H9 (cell line): ENCODE results near the gene PTPRN2. TPM values are rescaled to one million over a fixed set of nuclear protein-coding genes. Genes with fewer than 3 reads are reported as not detected.

Experiments used
- DNase-seq: peaks from one replicate; pipeline ENCODE4 v3.0.0-alpha.2; 2017
- H2AFZ ChIP-seq: one replicate; pipeline ENCODE4 v1.6.1; 2013; ENCODE audit warnings: mild to moderate bottlenecking, low read length, control low read depth, moderate library complexity
- H2AK5ac ChIP-seq: 2 replicates; pipeline ENCODE4 v1.6.1; 2013; ENCODE audit warnings: low read length, control low read depth, mixed read lengths; ENCODE audit not compliant: insufficient read length
- H2BK120ac ChIP-seq: one replicate; pipeline ENCODE4 v1.6.1; 2013; ENCODE audit warnings: low read depth, mild to moderate bottlenecking, low read length, control low read depth, inconsistent platforms; ENCODE audit not compliant: poor library complexity, severe bottlenecking
- H2BK12ac ChIP-seq: 2 replicates; pipeline ENCODE4 v1.6.1; 2013; ENCODE audit warnings: low read length, control low read depth, mixed read lengths, low read depth; ENCODE audit not compliant: insufficient read length
- H2BK15ac ChIP-seq: 2 replicates; pipeline ENCODE4 v1.6.1; 2013; ENCODE audit warnings: low read depth, low read length, control low read depth
- H2BK20ac ChIP-seq: one replicate; pipeline ENCODE4 v1.6.1; 2013; ENCODE audit warnings: low read depth, mild to moderate bottlenecking, low read length, control low read depth, inconsistent platforms; ENCODE audit not compliant: poor library complexity, severe bottlenecking
- H2BK5ac ChIP-seq: 2 replicates; pipeline ENCODE4 v1.6.1; 2013; ENCODE audit warnings: low read length, control low read depth, mixed read lengths; ENCODE audit not compliant: insufficient read length
- H3K14ac ChIP-seq: 2 replicates; pipeline ENCODE4 v1.6.1; 2013; ENCODE audit warnings: low read length, control low read depth; ENCODE audit not compliant: insufficient read depth
- H3K18ac ChIP-seq: 2 replicates; pipeline ENCODE4 v1.6.1; 2013; ENCODE audit warnings: low read depth, mild to moderate bottlenecking, mixed read lengths, low read length, control low read depth; ENCODE audit not compliant: insufficient read length
- H3K23ac ChIP-seq: 2 replicates; pipeline ENCODE4 v1.6.1; 2013; ENCODE audit warnings: low read length, control low read depth, mixed read lengths, low read depth; ENCODE audit not compliant: insufficient read length
- H3K23me2 ChIP-seq: 2 replicates; pipeline ENCODE4 v1.6.1; 2013; ENCODE audit warnings: low read depth, mild to moderate bottlenecking, mixed read lengths, low read length, control low read depth; ENCODE audit not compliant: insufficient read length, poor library complexity, severe bottlenecking
- H3K27ac ChIP-seq: 2 replicates; pipeline ENCODE4 v1.5.1; 2013; ENCODE audit warnings: low read length, control low read depth, mixed read lengths, low read depth; ENCODE audit not compliant: insufficient read length
- H3K27me3 ChIP-seq: 2 replicates; pipeline ENCODE4 v1.6.1; 2013; ENCODE audit warnings: low read length, control low read depth, inconsistent platforms; ENCODE audit not compliant: insufficient read depth
- H3K4ac ChIP-seq: 2 replicates; pipeline ENCODE4 v1.6.1; 2013; ENCODE audit warnings: low read depth, mild to moderate bottlenecking, control low read depth, inconsistent platforms, low read length, moderate library complexity
- H3K4me1 ChIP-seq: 2 replicates; pipeline ENCODE4 v1.6.1; 2013; ENCODE audit warnings: low read length, control low read depth, inconsistent platforms; ENCODE audit not compliant: insufficient read depth
- H3K4me2 ChIP-seq: 2 replicates; pipeline ENCODE4 v1.6.1; 2013; ENCODE audit warnings: low read length, control low read depth, mixed read lengths; ENCODE audit not compliant: insufficient read length, insufficient read depth
- H3K56ac ChIP-seq: 2 replicates; pipeline ENCODE4 v1.6.1; 2013; ENCODE audit warnings: low read depth, mild to moderate bottlenecking, mixed read lengths, low read length, control low read depth; ENCODE audit not compliant: insufficient read length
- H3K79me1 ChIP-seq: 2 replicates; pipeline ENCODE4 v1.6.1; 2013; ENCODE audit warnings: low read depth, mild to moderate bottlenecking, moderate library complexity, low read length, control low read depth, inconsistent platforms; ENCODE audit not compliant: insufficient read depth, poor library complexity, severe bottlenecking
- H3K79me2 ChIP-seq: 2 replicates; pipeline ENCODE4 v1.6.1; 2013; ENCODE audit warnings: low read length, control low read depth, inconsistent platforms; ENCODE audit not compliant: insufficient read depth
- H3K9ac ChIP-seq: 2 replicates; pipeline ENCODE4 v1.6.1; 2013; ENCODE audit warnings: low read length, control low read depth, mixed read lengths; ENCODE audit not compliant: insufficient read length; ENCODE audit errors: extremely low read depth
- H3K9me3 ChIP-seq: one replicate; pipeline ENCODE4 v1.6.1; 2013; ENCODE audit warnings: low read depth, low read length, inconsistent platforms; ENCODE audit not compliant: control insufficient read depth
- H3T11ph ChIP-seq: one replicate; pipeline ENCODE4 v1.6.1; 2013; ENCODE audit warnings: mild to moderate bottlenecking, low read length, control low read depth, inconsistent platforms
- H4K20me1 ChIP-seq: one replicate; pipeline ENCODE4 v1.6.1; 2013; ENCODE audit not compliant: control insufficient read depth, insufficient read length, insufficient read depth
- H4K5ac ChIP-seq: 2 replicates; pipeline ENCODE4 v1.6.1; 2013; ENCODE audit warnings: low read depth, mild to moderate bottlenecking, mixed read lengths, low read length, control low read depth; ENCODE audit not compliant: insufficient read length
- H4K8ac ChIP-seq: replicated peaks from 2 replicates; pipeline ENCODE4 v1.6.1; 2013; ENCODE audit warnings: low read length, control low read depth, mixed read lengths, low read depth; ENCODE audit not compliant: insufficient read length
- H4K91ac ChIP-seq: 2 replicates; pipeline ENCODE4 v1.6.1; 2013; ENCODE audit warnings: low read depth, mild to moderate bottlenecking, moderate library complexity, mixed read lengths, low read length, control low read depth; ENCODE audit not compliant: insufficient read length
- H3K27ac Mint-ChIP-seq, 3 experiments: 2 replicates in 2 of 3; 3 replicates in 1 of 3; pipeline ENCODE4 v1.8.0; 2020 to 2021; ENCODE audit warnings: mixed read lengths in 3 of 3, mild to moderate bottlenecking in 1 of 3, moderate library complexity in 1 of 3
- H3K27me3 Mint-ChIP-seq: 2 replicates; pipeline ENCODE4 v1.8.0; 2021; ENCODE audit warnings: low read depth, mild to moderate bottlenecking, moderate library complexity, mixed read lengths
- H3K36me3 Mint-ChIP-seq, 3 experiments: 2 replicates in 2 of 3; 3 replicates in 1 of 3; pipeline ENCODE4 v1.8.0; 2020 to 2021; ENCODE audit warnings: low read depth in 3 of 3, mixed read lengths in 3 of 3; ENCODE audit not compliant: insufficient read depth in 1 of 3
- H3K4me1 Mint-ChIP-seq, 2 experiments: 2 replicates each; pipeline ENCODE4 v1.8.0; 2020; ENCODE audit warnings: mixed read lengths in 2 of 2
- H3K4me3 Mint-ChIP-seq, 2 experiments: 2 replicates in 1 of 2; 3 replicates in 1 of 2; pipeline ENCODE4 v1.8.0; 2020 to 2021; ENCODE audit warnings: mild to moderate bottlenecking in 2 of 2, mixed read lengths in 2 of 2, moderate library complexity in 1 of 2
- H3K9me3 Mint-ChIP-seq, 2 experiments: 2 replicates in 1 of 2; 3 replicates in 1 of 2; pipeline ENCODE4 v1.8.0; 2020; ENCODE audit warnings: mild to moderate bottlenecking in 2 of 2, mixed read lengths in 2 of 2, moderate library complexity in 1 of 2
- WGBS: extraction: QIAGEN DNeasy Blood & Tissue Kit; methylation state at CpG from one replicate; pipeline ENCODE4 v1.1.7; 2013; ENCODE audit warnings: missing lambda C conversion rate, low lambda C conversion rate, mixed read lengths; ENCODE audit not compliant: insufficient read length; ENCODE audit errors: extremely low coverage; 5-methylcytosine and 5-hydroxymethylcytosine counted together
- total RNA-seq: library from RNA; stranded (reverse); gene quantifications from 2 replicates; pipeline ENCODE4 v1.2.1, GENCODE V29; 2021
- TF ChIP-seq, protein P1 (sequence below): fragments of 200-600 bp; sonication (generic); conservative IDR thresholded peaks from 3 replicates; pipeline ENCODE4 v1.8.0; 2021; ENCODE audit warnings: antibody characterized with exemption, mild to moderate bottlenecking

The PTPRN2 gene
- total RNA-seq, 1 experiment from 2014 or later, result 5.2 TPM

DNA sequence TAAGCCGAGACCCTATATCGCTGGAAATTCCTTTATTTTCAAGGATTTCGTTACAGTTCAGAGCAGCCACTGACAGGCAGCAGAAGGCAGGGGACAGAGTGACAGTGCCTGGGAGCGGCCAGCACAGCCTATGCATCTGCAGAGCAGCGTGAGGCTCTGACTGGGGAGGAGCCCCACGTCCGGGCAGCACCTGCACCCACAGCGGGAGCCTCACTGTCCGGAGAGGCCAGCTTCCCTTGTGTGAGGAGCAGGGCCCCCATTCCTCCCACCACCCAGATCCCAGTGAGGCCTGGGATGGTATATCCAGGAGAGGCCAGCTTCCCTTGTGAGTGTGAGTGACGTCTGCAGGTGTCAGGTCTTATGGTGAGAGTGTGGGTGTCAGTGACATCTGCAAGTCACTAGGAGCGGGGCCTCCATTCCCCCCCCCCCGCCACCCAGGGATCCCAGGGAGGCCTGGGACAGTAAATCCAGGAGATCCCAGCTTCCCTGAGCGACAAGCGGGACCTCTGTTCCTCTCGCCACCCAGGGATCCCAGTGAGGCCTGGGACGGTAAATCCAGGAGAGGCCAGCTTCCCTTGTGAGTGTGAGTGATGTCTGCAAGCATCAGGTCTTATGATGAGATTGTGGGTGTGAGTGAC lies 259.1 kb downstream of the PTPRN2 start:
- no peak overlapping the region for H3K9ac ChIP-seq
- no peaks in the 10 kb centered on the region for H3K79me2 ChIP-seq
- H3K23ac ChIP-seq, result no peak overlapping the region
- no peaks in the 10 kb centered on the region for H3K27me3 ChIP-seq
- H2AK5ac ChIP-seq, result no peak overlapping the region
- H3K18ac ChIP-seq, result no peak overlapping the region
- no peaks in the 10 kb centered on the region for H3K79me1 ChIP-seq
- no peak overlapping the region for H2BK20ac ChIP-seq
- H3K36me3 Mint-ChIP-seq, result peaks cover 16 to 29% (median 17%) of the 10 kb centered on the region in 3 experiments
- H3K23me2 ChIP-seq, result peaks cover 3% of the 10 kb centered on the region
- peak overlapping the region in 1 of 3 experiments; percentile 29; a peak in 1 of 7 replicates for H3K27ac Mint-ChIP-seq
- no peak overlapping the region for H4K91ac ChIP-seq
- no peak overlapping the region for H3K4ac ChIP-seq
- H2BK120ac ChIP-seq, result no peak overlapping the region
- no peak overlapping the region for H3K27ac ChIP-seq
- peaks cover 37 to 39% of the 10 kb centered on the region in 2 experiments for H3K9me3 Mint-ChIP-seq
- H2BK12ac ChIP-seq, result no peak overlapping the region
- H3K56ac ChIP-seq, result no peak overlapping the region
- no peak overlapping the region for H3K14ac ChIP-seq
- TF ChIP-seq, protein P1, sequence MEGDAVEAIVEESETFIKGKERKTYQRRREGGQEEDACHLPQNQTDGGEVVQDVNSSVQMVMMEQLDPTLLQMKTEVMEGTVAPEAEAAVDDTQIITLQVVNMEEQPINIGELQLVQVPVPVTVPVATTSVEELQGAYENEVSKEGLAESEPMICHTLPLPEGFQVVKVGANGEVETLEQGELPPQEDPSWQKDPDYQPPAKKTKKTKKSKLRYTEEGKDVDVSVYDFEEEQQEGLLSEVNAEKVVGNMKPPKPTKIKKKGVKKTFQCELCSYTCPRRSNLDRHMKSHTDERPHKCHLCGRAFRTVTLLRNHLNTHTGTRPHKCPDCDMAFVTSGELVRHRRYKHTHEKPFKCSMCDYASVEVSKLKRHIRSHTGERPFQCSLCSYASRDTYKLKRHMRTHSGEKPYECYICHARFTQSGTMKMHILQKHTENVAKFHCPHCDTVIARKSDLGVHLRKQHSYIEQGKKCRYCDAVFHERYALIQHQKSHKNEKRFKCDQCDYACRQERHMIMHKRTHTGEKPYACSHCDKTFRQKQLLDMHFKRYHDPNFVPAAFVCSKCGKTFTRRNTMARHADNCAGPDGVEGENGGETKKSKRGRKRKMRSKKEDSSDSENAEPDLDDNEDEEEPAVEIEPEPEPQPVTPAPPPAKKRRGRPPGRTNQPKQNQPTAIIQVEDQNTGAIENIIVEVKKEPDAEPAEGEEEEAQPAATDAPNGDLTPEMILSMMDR, result no peak
- H3K4me1 ChIP-seq, result peaks cover 3% of the 10 kb centered on the region; the same call in 1 of the 2 replicates
- no peaks in the 10 kb centered on the region for H3K9me3 ChIP-seq
- H3K4me2 ChIP-seq, result no peak overlapping the region
- no peak overlapping the region for H2BK5ac ChIP-seq
- no peak overlapping the region for H4K8ac ChIP-seq
- H4K5ac ChIP-seq, result no peak overlapping the region
- WGBS, result no CpG with 5 or more reads among the region's 16 CpGs
- peak; percentile 25 for DNase-seq
- H2BK15ac ChIP-seq, result no peak overlapping the region
- no peaks in the 10 kb centered on the region for H4K20me1 ChIP-seq
- peaks cover 12 to 33% of the 10 kb centered on the region in 2 experiments for H3K4me1 Mint-ChIP-seq
- H3T11ph ChIP-seq, result no peak overlapping the region
- H3K27me3 Mint-ChIP-seq, result peaks cover 9% of the 10 kb centered on the region
- no peak overlapping the region for H3K4me3 Mint-ChIP-seq
- no peak overlapping the region for H2AFZ ChIP-seq
